ENCODE results near the gene LILRA6. TPM values are rescaled to one million over a fixed set of nuclear protein-coding genes. Genes with fewer than 3 reads are reported as not detected.

The LILRA6 gene
- total RNA-seq, 4 donors from 2014 or later, result 2.8 to 18.7 (median 9.1) TPM

- TF ChIP-seq CTCF (IDR thresholded peaks at IDR 0.05; ENCODE audit: low read depth), result no peak
These were observed 12.7 kb upstream of the LILRA6 start for GRCh38 chr19:54255105-54255775.

DNA sequence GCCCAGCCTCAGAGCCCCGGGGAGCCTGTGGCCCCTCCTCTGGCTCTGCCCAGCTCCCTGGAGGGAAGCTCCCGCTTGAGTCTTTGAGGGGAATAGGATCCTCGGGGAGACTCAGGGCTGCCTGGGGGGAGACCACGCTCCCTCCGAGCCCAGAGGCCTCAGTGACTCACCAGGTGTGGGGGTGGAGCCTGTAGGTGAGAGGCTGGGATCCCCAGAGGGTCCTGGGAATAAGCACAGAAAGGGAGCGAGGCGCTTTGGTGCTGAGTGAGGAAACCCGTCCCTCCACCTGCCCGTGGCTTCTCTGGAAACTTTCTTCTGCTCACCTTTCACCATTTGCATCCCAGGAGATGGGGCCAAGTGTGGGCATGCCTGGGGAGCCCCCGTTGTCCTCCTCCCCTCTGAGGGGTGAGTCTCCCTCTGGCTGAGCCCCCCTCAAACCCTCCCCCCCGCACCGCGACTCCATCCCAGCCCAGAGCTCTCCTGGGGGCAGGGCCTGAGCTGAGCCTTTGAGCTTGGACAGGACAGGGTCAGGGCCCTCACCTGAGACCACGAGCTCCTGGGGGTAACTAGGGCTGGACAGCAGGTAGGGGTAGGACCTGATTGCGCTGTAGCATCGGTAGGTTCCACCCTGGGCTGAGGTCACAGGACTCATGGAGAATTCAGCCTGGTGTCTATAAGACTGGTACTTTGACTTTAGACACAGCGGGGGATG, 11.8 kb upstream of the LILRA6 start:
- TF ChIP-seq CTCF (IDR thresholded peaks at IDR 0.05; ENCODE audit: low read depth), result no peak

DNA sequence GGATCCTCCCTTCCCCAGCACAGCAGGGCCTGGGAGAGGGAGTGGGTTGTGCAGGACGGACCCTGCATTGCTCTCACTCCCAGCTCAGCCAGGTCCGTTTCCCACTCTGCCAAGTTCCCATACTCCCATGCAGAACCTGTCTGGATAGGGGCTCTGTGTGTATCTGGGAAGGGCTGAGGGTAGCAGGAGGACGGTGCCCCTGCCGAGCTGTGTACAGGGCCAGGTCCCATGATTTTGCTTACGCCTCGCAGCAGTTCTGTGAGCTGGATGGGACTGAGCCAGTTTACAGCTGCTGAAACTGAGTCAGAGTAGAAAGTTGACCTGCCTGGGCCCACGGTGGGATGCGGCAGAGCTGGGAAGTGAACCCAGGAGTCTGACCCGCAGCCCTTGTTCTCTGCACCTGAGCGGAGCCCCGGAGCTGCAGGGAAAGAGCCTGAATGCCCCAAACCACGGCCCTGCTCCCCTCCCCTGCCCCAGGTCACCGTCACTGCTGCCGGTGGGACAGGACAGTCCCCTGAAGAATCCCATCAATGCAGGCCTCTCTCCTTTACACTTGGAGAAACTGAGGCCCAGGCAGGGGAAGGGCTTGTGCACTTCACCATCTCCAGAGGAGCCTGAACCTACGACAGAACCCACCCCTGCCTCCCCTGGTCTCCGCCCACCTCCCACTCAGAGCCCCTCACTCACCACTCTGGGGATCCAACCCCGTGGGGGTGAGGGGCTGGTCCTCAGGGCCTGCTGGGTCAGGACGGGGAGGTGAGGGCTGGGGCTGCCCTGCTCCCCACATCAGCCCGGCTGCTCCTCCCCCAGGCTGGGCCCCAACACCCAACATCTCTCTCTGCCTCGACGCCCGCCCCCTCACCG, 11.0 kb upstream of the LILRA6 start:
- no peak for TF ChIP-seq CTCF (IDR thresholded peaks at IDR 0.05; ENCODE audit: low read depth)

DNA sequence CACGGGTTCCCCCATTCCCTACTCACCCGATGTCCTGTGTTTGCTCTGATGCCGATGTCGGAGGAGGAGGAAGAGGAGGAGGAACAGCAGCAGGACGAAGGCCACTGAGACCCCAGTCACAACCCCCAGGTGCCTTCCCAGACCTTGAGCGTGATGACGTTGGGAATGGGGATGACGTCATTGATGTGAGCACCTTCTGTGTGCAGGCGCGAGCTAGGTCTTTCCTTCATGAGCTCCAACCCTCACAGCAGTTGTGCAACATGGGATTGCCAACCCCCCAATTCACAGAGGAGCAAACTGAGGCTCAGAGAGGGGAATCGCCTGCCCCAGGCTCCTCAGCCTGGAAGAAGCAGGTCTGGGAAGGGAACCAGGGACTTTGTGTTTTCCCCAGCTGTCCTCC, 10.3 kb upstream of the LILRA6 start:
- no peak for TF ChIP-seq CTCF (IDR thresholded peaks at IDR 0.05; ENCODE audit: low read depth)

DNA sequence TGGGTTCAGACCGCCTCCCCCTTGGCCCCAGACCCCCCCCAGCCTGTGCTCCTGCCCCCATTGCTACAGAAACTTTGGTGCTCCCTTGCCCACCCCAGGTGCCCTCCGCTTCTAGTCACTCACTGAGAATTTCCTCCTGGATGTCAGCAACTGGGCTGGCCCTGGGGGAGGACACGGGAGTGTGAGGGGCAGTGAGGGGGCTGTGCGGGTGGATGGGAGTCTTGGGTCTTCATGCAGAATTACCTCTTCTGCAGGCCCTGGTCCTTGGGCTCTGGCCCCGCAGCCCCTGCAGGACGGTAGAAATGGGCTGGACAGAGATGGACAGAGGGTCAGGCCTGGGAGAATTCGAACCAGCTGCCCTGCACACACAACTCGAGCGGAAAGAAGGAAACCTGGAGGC, 9.7 kb upstream of the LILRA6 start:
- TF ChIP-seq CTCF (IDR thresholded peaks at IDR 0.05; ENCODE audit: low read depth), result no peak

- TF ChIP-seq CTCF (IDR thresholded peaks at IDR 0.05; ENCODE audit: low read depth), result no peak
These were observed 5.5 kb upstream of the LILRA6 start for GRCh38 chr19:54248016-54248601.

Data from subcutaneous adipose tissue (tissue), 4 donors.